GM10266 (cell line): ENCODE results near the gene CTRB2.

Experiments
- DNase-seq: peaks from one replicate; pipeline ENCODE4 v3.0.0; 2012; ENCODE audit errors: extremely low spot score
- TF ChIP-seq, protein P1 (sequence below): IDR thresholded peaks from 2 replicates; pipeline ENCODE4 v1.5.1; 2012; ENCODE audit warnings: mild to moderate bottlenecking, low read depth; ENCODE audit not compliant: control insufficient read depth, insufficient read depth; ENCODE audit errors: missing control alignments

Gene CTRB2

DNA sequence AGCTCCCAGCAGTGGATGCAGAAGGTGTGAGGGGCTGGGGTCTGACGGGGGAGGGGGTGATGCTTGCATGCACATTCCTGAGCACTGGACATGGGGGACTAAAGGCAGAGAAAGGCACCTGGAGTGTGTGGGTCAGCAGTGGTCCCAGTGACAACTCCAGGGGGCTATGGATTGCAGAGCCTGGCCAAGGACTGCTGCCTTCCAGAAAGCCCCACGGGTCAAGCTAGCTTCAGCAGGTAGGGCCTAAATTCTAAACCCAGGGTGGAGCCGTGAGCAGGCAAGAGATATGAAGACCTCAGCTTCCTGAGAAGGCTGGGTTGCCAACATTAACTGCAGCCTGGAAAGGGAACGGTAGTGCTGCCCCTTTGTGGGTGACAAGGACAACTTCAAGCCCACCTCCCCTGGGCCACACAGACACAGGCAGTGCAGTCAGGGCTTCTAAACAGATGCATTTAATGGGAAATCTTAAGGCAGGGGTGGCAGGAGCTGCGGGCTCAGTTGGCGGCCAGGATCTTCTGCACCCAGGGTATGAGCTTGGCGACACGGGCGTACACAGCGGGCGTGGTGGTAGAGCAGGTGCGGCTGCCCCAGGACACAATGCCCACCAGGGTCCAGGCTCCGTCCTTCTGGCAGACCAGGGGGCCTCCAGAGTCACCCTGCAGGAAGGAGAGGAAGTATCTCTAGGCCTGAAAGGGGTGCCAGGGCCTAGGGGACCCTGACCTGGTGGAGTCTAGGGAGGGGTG is 3.1 kb downstream of the CTRB2 start:
- DNase-seq = peak; percentile 16
- TF ChIP-seq, protein P1, sequence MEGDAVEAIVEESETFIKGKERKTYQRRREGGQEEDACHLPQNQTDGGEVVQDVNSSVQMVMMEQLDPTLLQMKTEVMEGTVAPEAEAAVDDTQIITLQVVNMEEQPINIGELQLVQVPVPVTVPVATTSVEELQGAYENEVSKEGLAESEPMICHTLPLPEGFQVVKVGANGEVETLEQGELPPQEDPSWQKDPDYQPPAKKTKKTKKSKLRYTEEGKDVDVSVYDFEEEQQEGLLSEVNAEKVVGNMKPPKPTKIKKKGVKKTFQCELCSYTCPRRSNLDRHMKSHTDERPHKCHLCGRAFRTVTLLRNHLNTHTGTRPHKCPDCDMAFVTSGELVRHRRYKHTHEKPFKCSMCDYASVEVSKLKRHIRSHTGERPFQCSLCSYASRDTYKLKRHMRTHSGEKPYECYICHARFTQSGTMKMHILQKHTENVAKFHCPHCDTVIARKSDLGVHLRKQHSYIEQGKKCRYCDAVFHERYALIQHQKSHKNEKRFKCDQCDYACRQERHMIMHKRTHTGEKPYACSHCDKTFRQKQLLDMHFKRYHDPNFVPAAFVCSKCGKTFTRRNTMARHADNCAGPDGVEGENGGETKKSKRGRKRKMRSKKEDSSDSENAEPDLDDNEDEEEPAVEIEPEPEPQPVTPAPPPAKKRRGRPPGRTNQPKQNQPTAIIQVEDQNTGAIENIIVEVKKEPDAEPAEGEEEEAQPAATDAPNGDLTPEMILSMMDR = no peak

DNA sequence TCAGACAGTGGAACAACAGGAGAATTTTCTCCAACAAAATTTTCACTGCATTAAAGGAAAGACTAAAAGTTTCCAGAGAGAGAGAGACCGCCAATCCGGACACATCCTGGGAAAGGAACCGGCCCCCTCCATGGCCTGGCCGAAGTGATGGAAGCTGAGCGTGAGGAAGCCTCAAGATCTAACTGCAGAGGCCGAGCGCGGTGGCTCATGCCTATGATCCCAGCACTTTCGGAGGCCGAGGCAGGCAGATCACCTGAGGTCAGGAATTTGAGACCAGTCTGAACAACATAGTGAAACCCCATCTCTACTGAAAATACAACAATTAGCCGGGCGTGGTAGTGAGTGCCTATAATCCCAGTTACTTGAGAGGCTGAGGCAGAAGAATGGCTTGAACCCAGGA is 3.9 kb downstream of the CTRB2 start:
- TF ChIP-seq, protein P1 = no peak

DNA sequence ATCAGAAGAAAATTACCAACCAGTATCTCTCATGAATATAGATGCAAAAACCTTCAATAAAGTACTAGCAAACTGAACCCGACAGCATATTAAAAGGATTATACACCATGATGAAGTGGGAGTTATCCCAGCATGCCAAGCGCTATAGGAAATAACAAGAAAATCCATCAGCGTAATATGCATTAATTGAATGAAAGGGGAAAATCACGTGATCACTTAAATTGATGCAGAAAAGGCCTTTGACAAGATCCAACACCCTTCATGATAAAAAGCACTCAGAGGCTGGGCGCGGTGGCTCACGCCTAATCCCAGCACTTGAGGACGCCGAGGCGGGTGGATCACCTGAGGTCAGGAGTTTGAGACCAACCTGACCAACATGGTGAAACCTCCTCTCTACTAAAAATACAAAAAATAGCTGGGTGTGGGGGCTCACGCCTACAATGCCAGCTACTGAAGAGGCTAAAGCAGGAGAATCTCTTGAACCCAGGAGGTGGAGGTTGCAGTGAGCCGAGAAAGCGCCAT is 4.8 kb downstream of the CTRB2 start:
- TF ChIP-seq, protein P1 = no peak

More for the DNA sequence above, 3.9 kb downstream of the CTRB2 start:
- no peak for DNase-seq

GRCh38 chr16:75198135-75198600 is 8.8 kb downstream of the CTRB2 start:
- TF ChIP-seq, protein P1 = no peak
- DNase-seq = no peak

More for the DNA sequence above, 4.8 kb downstream of the CTRB2 start:
- no peak for DNase-seq

- TF ChIP-seq, protein P1 = no peak
- no peak for DNase-seq
These were observed 9.3 kb downstream of the CTRB2 start for GRCh38 chr16:75197522-75198134.

- DNase-seq = no peak
- TF ChIP-seq, protein P1 = no peak
These were observed 10.1 kb downstream of the CTRB2 start for GRCh38 chr16:75196836-75197235.
